HepG2 (cell line): ENCODE measurements around the gene PLEKHA6. TPM values are rescaled to one million over a fixed set of nuclear protein-coding genes. Genes with fewer than 3 reads are reported as not detected.

Source experiments
- AKAP8 ChIP-seq: sonication (generic); formaldehyde crosslinking; IDR thresholded peaks from 2 replicates; pipeline ENCODE4 v1.5.1; 2020; ENCODE audit warnings: mild to moderate bottlenecking, missing genetic modification reagents
- BATF2 ChIP-seq: sonication (generic); formaldehyde crosslinking; IDR thresholded peaks from 2 replicates; pipeline ENCODE4 v1.8.0; 2022; ENCODE audit warnings: mild to moderate bottlenecking, missing genetic modification reagents, moderate library complexity
- BRD4 ChIP-seq: sonication (generic); formaldehyde crosslinking; IDR thresholded peaks from 2 replicates; pipeline ENCODE4 v1.4.0; 2020; ENCODE audit warnings: missing genetic modification reagents
- ESRRA ChIP-seq: sonication (generic); formaldehyde crosslinking; IDR thresholded peaks from 2 replicates; pipeline ENCODE4 v1.5.1; 2020; ENCODE audit warnings: mild to moderate bottlenecking, low read depth, missing genetic modification reagents
- FOSL1 ChIP-seq: sonication (generic); formaldehyde crosslinking; IDR thresholded peaks from 2 replicates; pipeline ENCODE4 v1.9.0; 2021; ENCODE audit warnings: missing genetic modification reagents, borderline replicate concordance
- FOSL2 ChIP-seq: sonication (generic); formaldehyde crosslinking; IDR thresholded peaks from 2 replicates; pipeline ENCODE4 v1.4.0; 2020; ENCODE audit warnings: missing genetic modification reagents
- FOXA3 ChIP-seq: IDR thresholded peaks from 2 replicates; pipeline ENCODE4 v1.6.1; 2016; ENCODE audit warnings: missing genetic modification reagents, missing compliant biosample characterization
- FOXM1 ChIP-seq: sonication (generic); formaldehyde crosslinking; IDR thresholded peaks from 2 replicates; pipeline ENCODE4 v1.5.0; 2020; ENCODE audit warnings: missing genetic modification reagents
- HOXD1 ChIP-seq: sonication (generic); formaldehyde crosslinking; IDR thresholded peaks from 2 replicates; pipeline ENCODE4 v1.5.0; 2020; ENCODE audit warnings: missing genetic modification reagents
- KDM1A ChIP-seq: IDR thresholded peaks from 2 replicates; pipeline ENCODE4 v1.6.1; 2016; ENCODE audit warnings: missing compliant biosample characterization
- KDM2A ChIP-seq: sonication (generic); formaldehyde crosslinking; IDR thresholded peaks from 2 replicates; pipeline ENCODE4 v1.4.0; 2020; ENCODE audit warnings: low read depth, missing genetic modification reagents, borderline replicate concordance
- MAF1 ChIP-seq: sonication (generic); formaldehyde crosslinking; IDR thresholded peaks from 2 replicates; pipeline ENCODE4 v1.5.0; 2020; ENCODE audit warnings: missing genetic modification reagents, borderline replicate concordance
- RARA ChIP-seq: IDR thresholded peaks from 2 replicates; pipeline ENCODE4 v1.6.1; 2016; ENCODE audit warnings: missing genetic modification reagents, missing compliant biosample characterization
- SNRNP70 ChIP-seq: fragments of 200-400 bp; formaldehyde crosslinking; IDR thresholded peaks from 2 replicates; pipeline ENCODE4 v1.6.1; 2017; ENCODE audit warnings: mild to moderate bottlenecking, low read depth, low read length, moderate library complexity
- SOX6 ChIP-seq, 2 experiments: fragments of 450-650 bp in 1 of 2; sonication (generic) in 1 of 2; formaldehyde crosslinking in 1 of 2; IDR thresholded peaks; 2 replicates each; pipeline versions ENCODE4 v1.4.0 to v1.6.1; 2017 to 2020; ENCODE audit warnings: antibody characterized with exemption in 1 of 2, mild to moderate bottlenecking in 1 of 2, missing genetic modification reagents in 1 of 2
- XBP1 ChIP-seq: sonication (generic); formaldehyde crosslinking; IDR thresholded peaks from 2 replicates; pipeline ENCODE4 v1.5.0; 2020; ENCODE audit warnings: missing genetic modification reagents
- ZNF292 ChIP-seq: sonication (generic); formaldehyde crosslinking; IDR thresholded peaks from 2 replicates; pipeline ENCODE4 v1.8.1; 2022; ENCODE audit warnings: mild to moderate bottlenecking, low read depth, missing genetic modification reagents, borderline replicate concordance
- ZNF451 ChIP-seq: sonication (generic); formaldehyde crosslinking; IDR thresholded peaks from 2 replicates; pipeline ENCODE4 v1.5.0; 2020; ENCODE audit warnings: mild to moderate bottlenecking, missing genetic modification reagents
- ZNF574 ChIP-seq: sonication (generic); formaldehyde crosslinking; IDR thresholded peaks from 2 replicates; pipeline ENCODE4 v1.4.0; 2020; ENCODE audit warnings: missing genetic modification reagents
- ZNF687 ChIP-seq: sonication (generic); formaldehyde crosslinking; IDR thresholded peaks from 2 replicates; pipeline ENCODE4 v1.5.1; 2020; ENCODE audit warnings: mild to moderate bottlenecking, missing genetic modification reagents, moderate library complexity
- polyA plus RNA-seq, 8 experiments: library from polyadenylated mRNA; depleted of rRNA in 3 of 8; stranded (reverse) in 7 of 8; unstranded in 1 of 8; fragments of >200 nt; fragmentation: Illumina TruSeq in 4 of 8; extraction: Trizol in 4 of 8; gene quantifications; 2 replicates each; pipeline versions ENCODE4 v1.2.1 to v1.2.3, GENCODE V29; 2011 to 2016; ENCODE audit warnings: low read depth in 4 of 8, missing spikeins in 1 of 8, mixed read lengths in 1 of 8; ENCODE audit not compliant: insufficient read depth in 1 of 8
- total RNA-seq, 5 experiments: library from RNA; depleted of rRNA; stranded (reverse); fragments of >200 nt; fragmentation: Illumina TruSeq; extraction: Trizol; gene quantifications; 2 replicates each; pipeline ENCODE4 v1.2.3, GENCODE V29; 2016; ENCODE audit warnings: low read depth in 1 of 5

The PLEKHA6 gene
- total and polyA plus RNA-seq, 2 of the 13 experiments (the other 11 are each of a cell fraction or from before 2014, with no cell fraction given) = 5.3 to 11.4 TPM

- no peak for TF ChIP-seq SOX6 (IDR thresholded peaks at IDR 0.05)
- peak; percentile 24; the same call in 1 of the 2 replicates for TF ChIP-seq SOX6 (CRISPR knock-in tag; IDR thresholded peaks at IDR 0.05)
- no peak for TF ChIP-seq MAF1 (CRISPR knock-in tag)
- TF ChIP-seq FOXA3 = 0 out of 2 replicates have a peak, but pooled peaks have one; percentile 37
- TF ChIP-seq SNRNP70 = no peak
- TF ChIP-seq BATF2 = no peak
- no peak for TF ChIP-seq XBP1 (CRISPR knock-in tag)
- TF ChIP-seq ZNF687 = no peak
- 0 out of 2 replicates have a peak, but pooled peaks have one; percentile 15 for TF ChIP-seq RARA (CRISPR knock-in tag)
- TF ChIP-seq FOSL2 (CRISPR knock-in tag) = peak; percentile 66
- no peak for TF ChIP-seq ZNF574 (CRISPR knock-in tag)
- TF ChIP-seq FOSL1 = no peak
- TF ChIP-seq ESRRA (CRISPR knock-in tag) = no peak
- TF ChIP-seq HOXD1 (CRISPR knock-in tag) = no peak
- no peak for TF ChIP-seq FOXM1
- no peak for TF ChIP-seq BRD4 (CRISPR knock-in tag)
- TF ChIP-seq AKAP8 = no peak
- TF ChIP-seq ZNF451 (CRISPR knock-in tag) = no peak
- TF ChIP-seq KDM1A (CRISPR knock-in tag) = peak; percentile 45; the same call in 1 of the 2 replicates
- no peak for TF ChIP-seq KDM2A
- TF ChIP-seq ZNF292 = peak; percentile 66; the same call in 1 of the 2 replicates
These were observed 179.6 kb downstream of the PLEKHA6 start (continued) for GRCh38 chr1:204180133-204180532.
